ENCODE data around the gene GTF3A.

GTF3A gene

GRCh38 chr13:27405546-27406134 is 18.8 kb upstream of the GTF3A start:
- TF ChIP-seq CTCF (conservative IDR thresholded peaks at IDR 0.05; ENCODE audit: low read length): no peak
- DNase-seq (ENCODE audit: low read depth): no peak
- H3K4me3 ChIP-seq (ENCODE audit: low read length): no peak overlapping the region

DNA sequence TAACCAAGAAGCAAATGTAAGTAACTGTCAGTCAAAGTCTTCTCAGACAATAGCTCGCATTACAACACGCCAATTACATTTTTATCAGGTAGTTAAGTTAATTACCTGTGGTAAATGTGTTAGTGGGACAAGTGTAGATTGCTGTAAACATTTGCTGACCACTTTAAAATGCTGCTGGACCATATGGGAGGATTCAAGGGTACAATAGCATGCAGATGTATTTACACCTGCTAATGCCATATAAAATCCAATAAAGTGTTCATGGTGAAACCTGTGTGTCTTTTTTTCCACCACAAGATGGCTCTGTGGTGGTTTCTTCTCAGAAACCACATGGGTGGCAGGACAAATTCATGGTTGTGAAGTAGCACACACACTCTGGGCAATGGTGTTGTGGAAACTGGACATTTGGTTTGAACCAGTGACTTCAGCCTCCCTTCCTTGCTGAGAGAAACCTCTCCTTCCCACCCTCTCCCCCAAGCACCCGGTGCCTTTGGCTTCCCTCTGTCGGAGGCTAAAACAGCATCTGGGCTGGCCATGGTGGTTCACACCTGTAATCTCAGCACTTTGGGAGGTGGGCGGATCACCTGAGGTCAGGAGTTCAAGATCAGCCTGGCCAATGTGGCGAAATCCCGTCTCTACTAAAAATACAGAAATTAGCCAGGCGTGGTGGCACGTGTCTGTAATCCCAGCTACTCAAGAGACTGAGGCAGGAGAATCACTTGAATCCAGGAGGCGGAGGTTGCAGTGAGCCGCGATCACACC is 18.1 kb upstream of the GTF3A start:
- DNase-seq (ENCODE audit: low read depth): peak; percentile 54
- TF ChIP-seq CTCF (conservative IDR thresholded peaks at IDR 0.05; ENCODE audit: low read length): peak; percentile 62
- no peak overlapping the region for H3K4me3 ChIP-seq (ENCODE audit: low read length)

DNA sequence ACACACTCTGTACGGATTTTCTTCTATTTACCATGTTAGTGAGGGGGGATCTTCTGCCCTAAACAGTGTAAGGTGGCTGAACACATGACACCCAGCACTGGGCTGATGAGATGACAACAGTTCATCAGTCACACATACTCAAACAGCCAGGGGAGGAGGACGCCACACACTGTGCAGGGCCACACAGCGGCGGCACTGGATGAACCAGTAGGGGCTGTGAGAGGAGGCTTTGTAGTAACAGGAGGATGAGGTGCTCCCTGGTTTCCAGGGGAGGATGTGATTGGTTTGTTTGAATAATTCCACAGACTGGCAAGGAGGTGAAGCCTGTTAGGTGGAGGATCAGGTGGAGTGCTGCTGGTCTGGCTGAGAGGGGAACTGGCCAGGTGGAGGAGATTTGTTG is 16.3 kb upstream of the GTF3A start:
- H3K4me3 ChIP-seq (ENCODE audit: low read length): no peak overlapping the region
- DNase-seq (ENCODE audit: low read depth): no peak
- TF ChIP-seq CTCF (conservative IDR thresholded peaks at IDR 0.05; ENCODE audit: low read length): no peak

DNA sequence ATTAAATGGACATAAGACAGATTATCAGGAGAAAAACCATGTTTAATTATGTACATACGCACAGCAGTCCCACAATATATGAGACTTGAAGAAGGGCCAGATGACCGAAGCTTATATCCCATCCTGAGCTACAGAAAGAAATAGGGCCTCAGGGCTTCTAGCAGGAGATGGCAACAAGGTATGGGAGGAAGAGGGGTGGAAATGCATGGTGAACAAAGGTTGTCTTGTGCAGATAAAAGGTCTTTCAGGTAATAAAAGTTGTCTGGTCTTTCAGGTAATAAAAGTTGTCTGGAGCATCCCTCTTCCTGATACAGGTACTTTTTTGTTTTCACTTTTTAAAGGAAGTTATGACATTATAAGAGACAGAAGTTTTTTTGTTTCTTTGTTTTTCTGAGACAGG is 15.4 kb upstream of the GTF3A start:
- H3K4me3 ChIP-seq (ENCODE audit: low read length): no peak overlapping the region
- no peak for DNase-seq (ENCODE audit: low read depth)
- TF ChIP-seq CTCF (conservative IDR thresholded peaks at IDR 0.05; ENCODE audit: low read length): no peak

DNA sequence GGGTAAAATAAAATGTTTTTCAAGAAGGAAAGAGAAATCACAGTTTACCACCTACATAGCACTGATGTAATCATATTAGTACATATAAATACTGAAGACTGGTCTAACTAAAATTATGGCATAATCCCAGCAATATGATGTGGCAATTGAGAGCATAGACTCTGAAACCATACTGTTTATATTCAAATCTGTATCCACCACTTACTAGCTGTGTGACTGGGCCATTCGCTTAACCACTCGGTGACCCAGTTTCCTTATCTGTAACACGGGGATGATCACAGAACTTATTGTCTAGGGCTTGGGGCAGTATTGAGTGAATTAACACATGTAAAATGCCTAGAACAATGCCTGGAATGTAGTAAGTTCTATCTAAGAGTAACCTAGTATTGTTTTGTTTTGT is 13.1 kb upstream of the GTF3A start:
- no peak overlapping the region for H3K4me3 ChIP-seq (ENCODE audit: low read length)
- TF ChIP-seq CTCF (conservative IDR thresholded peaks at IDR 0.05; ENCODE audit: low read length): no peak
- DNase-seq (ENCODE audit: low read depth): no peak

DNA sequence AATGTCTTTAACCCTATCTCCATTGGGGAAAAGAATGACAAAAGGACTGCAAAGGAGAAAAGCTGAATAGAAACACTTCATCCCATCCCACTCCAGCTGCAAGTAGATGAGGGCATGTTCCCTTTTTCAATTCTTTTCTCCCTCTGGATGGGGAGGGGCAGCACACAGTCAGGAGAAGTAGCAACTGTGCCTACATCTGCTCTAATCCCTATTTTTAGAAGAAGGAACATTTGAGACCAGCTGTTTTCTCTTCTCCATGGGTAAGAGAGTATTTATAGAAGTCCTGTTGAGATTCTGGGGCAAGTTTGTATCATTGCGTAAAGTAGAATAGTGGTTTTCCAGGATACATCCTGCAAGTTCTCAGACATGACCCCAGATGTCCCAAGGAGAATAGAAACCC is 9.3 kb upstream of the GTF3A start:
- H3K4me3 ChIP-seq (ENCODE audit: low read length): no peak overlapping the region
- TF ChIP-seq CTCF (conservative IDR thresholded peaks at IDR 0.05; ENCODE audit: low read length): no peak
- no peak for DNase-seq (ENCODE audit: low read depth)

GRCh38 chr13:27419328-27419727 is 5.1 kb upstream of the GTF3A start:
- no peak for TF ChIP-seq CTCF (conservative IDR thresholded peaks at IDR 0.05; ENCODE audit: low read length)
- H3K4me3 ChIP-seq (ENCODE audit: low read length): no peak overlapping the region
- no peak for DNase-seq (ENCODE audit: low read depth)
